Left lung (tissue), 10 donors: ENCODE results near the gene SMARCD1. TPM values are rescaled to one million over a fixed set of nuclear protein-coding genes. Genes with fewer than 3 reads are reported as not detected.

ENCODE experiments used
- ATAC-seq: fragments of 200-7000 bp; cut with Tn5 transposase; one replicate; pipeline ENCODE4 v1.9.1; 2020; ENCODE audit warnings: moderate library complexity
- DNase-seq, 4 donors: peaks; one replicate each; pipeline ENCODE4 v3.0.0-alpha.2; 2013 to 2020
- H3K27ac ChIP-seq, 2 donors: fragments of 200-600 bp; sonication (generic) in 1 of 2; one replicate each; pipeline versions ENCODE4 v1.5.0 to v1.8.0; 2020 to 2021
- H3K27me3 ChIP-seq, 2 donors: fragments of 200-600 bp; sonication (generic) in 1 of 2; one replicate each; pipeline versions ENCODE4 v1.5.0 to v1.8.0; 2020 to 2021
- H3K36me3 ChIP-seq, 2 donors: fragments of 200-600 bp; sonication (generic) in 1 of 2; one replicate each; pipeline versions ENCODE4 v1.5.0 to v1.8.0; 2020 to 2021
- H3K4me1 ChIP-seq, 2 donors: fragments of 200-600 bp; one replicate each; pipeline ENCODE4 v1.8.0; 2021
- H3K4me3 ChIP-seq, 2 donors: fragments of 200-600 bp; sonication (generic) in 1 of 2; one replicate each; pipeline versions ENCODE4 v1.5.0 to v1.8.0; 2020 to 2021; ENCODE audit warnings: mild to moderate bottlenecking in 1 of 2
- H3K9me3 ChIP-seq, 2 donors: fragments of 200-600 bp; sonication (generic) in 1 of 2; one replicate each; pipeline versions ENCODE4 v1.5.0 to v1.8.0; 2020 to 2021
- intact Hi-C, 2 donors: fragments of 100-400 bp; cut with DNase I; formaldehyde crosslinking; loops; one replicate each; pipeline versions ENCODE4 v1.11.2 to v1.14.2; 2022
- polyA plus RNA-seq, 6 donors: library from polyadenylated mRNA; unstranded; fragments of 120-200 nt; gene quantifications; one replicate each; pipeline ENCODE4 v1.2.1, GENCODE V29; 2013; ENCODE audit not compliant: insufficient read length in 6 of 6
- total RNA-seq, 2 donors: library from RNA; stranded (reverse); fragmentation: NEBNext Ultra II Directional; extraction: Animal tissue kit (Norgen Biotek cat#: 25700); gene quantifications; one replicate each; pipeline ENCODE4 v1.2.1, GENCODE V29; 2021
- TF ChIP-seq, protein P1 (sequence below), 2 donors: fragments of 200-600 bp; sonication (generic) in 1 of 2; IDR thresholded peaks; one replicate each; pipeline versions ENCODE4 v1.5.0 to v1.8.0; 2021; ENCODE audit warnings: antibody characterized with exemption in 2 of 2
- donor health status: DM: no; HTN: yes; CAD: no.
- donor health status: DM: no; HTN: no; CAD: no.

Gene SMARCD1
- total and polyA plus RNA-seq, 8 donors = 33.1 to 155 (median 139) TPM

DNA sequence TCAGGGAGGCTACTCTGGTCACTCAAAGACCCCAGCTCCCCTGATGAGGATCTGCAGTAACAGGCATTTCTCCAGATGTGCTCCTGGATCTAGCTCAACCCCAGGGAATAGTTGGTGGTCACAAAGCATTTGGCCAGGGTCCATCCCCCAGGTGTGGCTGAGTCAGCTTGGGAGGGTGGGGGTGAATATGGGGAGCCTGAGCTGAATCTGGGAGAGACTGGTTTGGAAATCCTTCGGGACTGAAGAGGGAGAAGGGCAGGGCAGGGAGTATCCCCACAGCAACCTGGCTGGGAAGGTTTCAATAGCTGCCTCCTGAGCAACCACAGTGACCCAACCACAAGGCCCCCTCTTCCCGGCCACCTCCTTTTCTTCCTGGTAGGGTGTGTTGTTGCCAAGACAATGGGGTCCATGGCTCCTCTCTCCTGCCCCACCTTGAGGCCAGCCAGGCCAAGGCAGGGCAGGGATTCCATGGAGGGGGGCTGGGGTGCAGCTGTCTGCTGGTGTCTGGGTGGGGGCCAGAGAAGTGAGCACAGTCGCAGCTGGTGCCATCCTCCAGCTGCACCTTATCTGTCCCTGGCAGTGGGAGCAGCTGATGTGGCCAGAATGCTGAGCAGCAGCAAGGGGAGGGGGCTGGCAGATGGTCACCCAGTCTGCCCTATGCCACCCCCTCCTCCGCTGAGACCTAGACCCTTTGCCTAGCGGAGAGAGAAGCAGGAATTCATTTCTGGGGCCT is 22.2 kb upstream of the SMARCD1 start:
- intact Hi-C loops = loop anchor here in 1 of 2 donors (5.0 kb wide), 1 partner anchor 91 kb away; the partner anchor contains the start of gene AQP6
- Histone ChIP-seq H3K36me3 (no peaks in the 10 kb centered on the region), H3K27ac (no peak overlapping the region), H3K4me3 (no peak overlapping the region), H3K4me1 (peaks cover 0 to 8% of the 10 kb centered on the region in 2 donors), H3K27me3 (peaks cover 0 to 26% of the 10 kb centered on the region in 2 donors), H3K9me3 (no peaks in the 10 kb centered on the region)
- ATAC-seq (no peak), DNase-seq (no peak)
- TF ChIP-seq, protein P1, sequence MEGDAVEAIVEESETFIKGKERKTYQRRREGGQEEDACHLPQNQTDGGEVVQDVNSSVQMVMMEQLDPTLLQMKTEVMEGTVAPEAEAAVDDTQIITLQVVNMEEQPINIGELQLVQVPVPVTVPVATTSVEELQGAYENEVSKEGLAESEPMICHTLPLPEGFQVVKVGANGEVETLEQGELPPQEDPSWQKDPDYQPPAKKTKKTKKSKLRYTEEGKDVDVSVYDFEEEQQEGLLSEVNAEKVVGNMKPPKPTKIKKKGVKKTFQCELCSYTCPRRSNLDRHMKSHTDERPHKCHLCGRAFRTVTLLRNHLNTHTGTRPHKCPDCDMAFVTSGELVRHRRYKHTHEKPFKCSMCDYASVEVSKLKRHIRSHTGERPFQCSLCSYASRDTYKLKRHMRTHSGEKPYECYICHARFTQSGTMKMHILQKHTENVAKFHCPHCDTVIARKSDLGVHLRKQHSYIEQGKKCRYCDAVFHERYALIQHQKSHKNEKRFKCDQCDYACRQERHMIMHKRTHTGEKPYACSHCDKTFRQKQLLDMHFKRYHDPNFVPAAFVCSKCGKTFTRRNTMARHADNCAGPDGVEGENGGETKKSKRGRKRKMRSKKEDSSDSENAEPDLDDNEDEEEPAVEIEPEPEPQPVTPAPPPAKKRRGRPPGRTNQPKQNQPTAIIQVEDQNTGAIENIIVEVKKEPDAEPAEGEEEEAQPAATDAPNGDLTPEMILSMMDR (IDR thresholded peaks at IDR 0.05) = no peak

- Histone ChIP-seq H3K27ac (no peak overlapping the region), H3K9me3 (no peaks in the 10 kb centered on the region), H3K4me1 (peaks cover 3 to 6% of the 10 kb centered on the region in 2 donors), H3K36me3 (no peaks in the 10 kb centered on the region), H3K27me3 (peaks cover 0 to 9% of the 10 kb centered on the region in 2 donors), H3K4me3 (no peak overlapping the region)
- TF ChIP-seq, protein P1 (IDR thresholded peaks at IDR 0.05) = no peak
- no peak for DNase-seq
- ATAC-seq = no peak
- intact Hi-C loops = no loop called here
Measured at GRCh38 chr12:50065726-50066310, 19.3 kb upstream of the SMARCD1 start.

DNA sequence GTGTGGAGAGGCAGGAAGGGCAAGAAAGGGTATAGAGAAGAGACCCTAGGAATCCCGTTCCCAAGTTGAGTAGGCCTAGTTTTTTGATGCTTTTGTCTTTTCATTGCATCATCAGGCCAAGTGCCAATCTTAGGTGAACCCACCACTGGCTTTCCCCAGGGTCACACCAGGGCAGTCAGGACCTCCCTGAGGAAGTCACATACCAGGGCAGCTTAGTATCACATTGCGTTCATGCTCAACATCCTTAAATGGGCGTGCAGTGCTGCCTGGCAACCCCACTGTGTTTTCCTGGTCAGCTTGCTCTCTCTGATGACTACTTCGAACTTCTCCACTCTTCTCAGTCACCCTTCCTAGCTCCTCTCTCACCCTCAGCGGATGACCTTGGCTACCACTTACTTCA is 18.7 kb upstream of the SMARCD1 start:
- ATAC-seq = peak; percentile 29
- intact Hi-C loops = no loop called here

GRCh38 chr12:50069069-50069468 is 16.1 kb upstream of the SMARCD1 start:
- DNase-seq (no peak), ATAC-seq (no peak)
- no peaks in the 10 kb centered on the region for H3K36me3 ChIP-seq
- peaks cover 3 to 8% of the 10 kb centered on the region in 2 donors for H3K4me1 ChIP-seq
- H3K9me3 ChIP-seq = no peaks in the 10 kb centered on the region
- no peak overlapping the region for H3K4me3 ChIP-seq
- H3K27ac ChIP-seq = no peak overlapping the region
- H3K27me3 ChIP-seq = no peaks in the 10 kb centered on the region
- TF ChIP-seq, protein P1 (IDR thresholded peaks at IDR 0.05) = no peak
- intact Hi-C loops = no loop called here

More for the DNA sequence above, 18.7 kb upstream of the SMARCD1 start:
- Histone ChIP-seq H3K27ac (no peak overlapping the region), H3K9me3 (no peaks in the 10 kb centered on the region), H3K36me3 (no peaks in the 10 kb centered on the region), H3K4me1 (peaks cover 3 to 8% of the 10 kb centered on the region in 2 donors), H3K4me3 (no peak overlapping the region), H3K27me3 (peaks cover 0 to 9% of the 10 kb centered on the region in 2 donors)
- no peak for DNase-seq
- TF ChIP-seq, protein P1 (IDR thresholded peaks at IDR 0.05) = no peak

- TF ChIP-seq, protein P1 (IDR thresholded peaks at IDR 0.05) = no peak
- Histone ChIP-seq H3K4me3 (no peak overlapping the region), H3K36me3 (no peaks in the 10 kb centered on the region), H3K27ac (no peak overlapping the region), H3K4me1 (peaks cover 3 to 8% of the 10 kb centered on the region in 2 donors), H3K9me3 (no peaks in the 10 kb centered on the region), H3K27me3 (no peaks in the 10 kb centered on the region)
- ATAC-seq (no peak), DNase-seq (no peak)
- intact Hi-C loops = no loop called here
Measured at GRCh38 chr12:50069539-50069938, 15.6 kb upstream of the SMARCD1 start.
